Measurements from ENCODE around the gene SAMD4A. TPM values are rescaled to one million over a fixed set of nuclear protein-coding genes. Genes with fewer than 3 reads are reported as not detected.

SAMD4A gene
- total RNA-seq, 2 experiments from 2014 or later = 0.06 to 1.0 TPM

DNA sequence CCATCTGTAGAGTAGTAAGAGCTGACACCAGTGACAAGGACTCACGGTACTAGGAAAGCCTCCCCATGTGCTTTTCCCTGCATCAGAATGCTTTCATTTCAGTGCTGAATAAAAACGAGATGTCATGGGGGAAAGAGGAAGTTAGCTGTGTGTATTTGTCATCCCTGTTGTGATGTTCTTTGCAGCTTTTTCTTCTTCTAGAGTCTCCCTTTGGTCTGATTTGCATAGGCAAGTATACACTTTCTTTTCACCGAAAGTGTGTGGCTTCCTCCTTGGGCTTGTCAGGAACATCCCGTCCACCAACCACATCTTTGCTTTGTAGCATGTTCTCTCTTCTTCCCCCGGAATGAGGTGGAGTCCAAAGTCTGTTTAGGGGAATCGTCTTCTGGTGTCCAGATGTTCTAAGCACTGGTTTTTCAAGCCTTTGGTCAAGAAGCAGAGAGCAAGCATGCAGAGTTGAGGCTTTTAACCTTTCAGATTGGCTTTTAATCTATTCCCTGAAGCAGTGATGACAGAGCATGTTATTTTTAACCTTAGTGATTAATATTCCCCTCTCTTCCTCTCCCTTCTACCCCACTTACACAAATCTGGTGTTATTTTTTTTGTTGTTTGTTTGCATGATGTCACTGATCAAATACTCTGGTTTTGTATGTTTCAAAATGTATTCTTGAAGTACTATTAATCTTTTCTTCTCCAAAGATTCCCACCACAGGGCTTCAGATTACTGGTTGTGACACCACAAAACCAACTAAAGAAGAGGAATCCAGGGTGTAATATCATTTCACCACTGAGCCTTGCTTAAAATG is 163.4 kb downstream of the SAMD4A start:
- Histone ChIP-seq H3K4me3 (ENCODE audit: low read depth, low read length, poor library complexity, severe bottlenecking) (peak overlapping the region; percentile 3), H2AFZ (ENCODE audit: low read length) (peak overlapping the region; percentile 31; the same call in 1 of the 2 replicates), H3K79me2 (ENCODE audit: insufficient read depth, low read depth, low read length) (no peaks in the 10 kb centered on the region), H3K4me2 (ENCODE audit: low read length) (peak overlapping the region; percentile 46), H4K20me1 (ENCODE audit: insufficient read depth, low read length) (no peaks in the 10 kb centered on the region), H3K36me3 (ENCODE audit: insufficient read depth, low read length) (no peaks in the 10 kb centered on the region), H3K27ac (ENCODE audit: low read depth, low read length, poor library complexity, severe bottlenecking) (no peak overlapping the region), H3K9me2 (ENCODE audit: insufficient read depth, low read length) (no peaks in the 10 kb centered on the region), H3K9me3 (ENCODE audit: low read length) (no peaks in the 10 kb centered on the region), H3K4me1 (ENCODE audit: insufficient read depth, low read length, poor library complexity, severe bottlenecking) (peaks cover 7% of the 10 kb centered on the region)
- TF ChIP-seq, protein P1, sequence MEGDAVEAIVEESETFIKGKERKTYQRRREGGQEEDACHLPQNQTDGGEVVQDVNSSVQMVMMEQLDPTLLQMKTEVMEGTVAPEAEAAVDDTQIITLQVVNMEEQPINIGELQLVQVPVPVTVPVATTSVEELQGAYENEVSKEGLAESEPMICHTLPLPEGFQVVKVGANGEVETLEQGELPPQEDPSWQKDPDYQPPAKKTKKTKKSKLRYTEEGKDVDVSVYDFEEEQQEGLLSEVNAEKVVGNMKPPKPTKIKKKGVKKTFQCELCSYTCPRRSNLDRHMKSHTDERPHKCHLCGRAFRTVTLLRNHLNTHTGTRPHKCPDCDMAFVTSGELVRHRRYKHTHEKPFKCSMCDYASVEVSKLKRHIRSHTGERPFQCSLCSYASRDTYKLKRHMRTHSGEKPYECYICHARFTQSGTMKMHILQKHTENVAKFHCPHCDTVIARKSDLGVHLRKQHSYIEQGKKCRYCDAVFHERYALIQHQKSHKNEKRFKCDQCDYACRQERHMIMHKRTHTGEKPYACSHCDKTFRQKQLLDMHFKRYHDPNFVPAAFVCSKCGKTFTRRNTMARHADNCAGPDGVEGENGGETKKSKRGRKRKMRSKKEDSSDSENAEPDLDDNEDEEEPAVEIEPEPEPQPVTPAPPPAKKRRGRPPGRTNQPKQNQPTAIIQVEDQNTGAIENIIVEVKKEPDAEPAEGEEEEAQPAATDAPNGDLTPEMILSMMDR (conservative IDR thresholded peaks at IDR 0.05; ENCODE audit: low read length) = no peak
- no peak for TF ChIP-seq EZH2phosphoT487 (IDR thresholded peaks at IDR 0.05; ENCODE audit: borderline replicate concordance, low read depth, low read length)
- no TSS peak for BruUV-seq (replicated peaks)
- ChIA-PET POLR2A (interaction anchor here (0.5 to 1.7 kb wide), 3 partner anchors 11 to 673 kb away, joined by 3 to 5 read pairs (median 3); partner anchors contain the start of gene CGRRF1), CTCF (ENCODE audit: unreplicated experiment) (no interaction called here)
- intact Hi-C loops (cut with micrococcal nuclease; ENCODE audit: unreplicated experiment) = no loop called here
- DNase-seq (ENCODE audit: low spot score) = peak; percentile 33

DNA sequence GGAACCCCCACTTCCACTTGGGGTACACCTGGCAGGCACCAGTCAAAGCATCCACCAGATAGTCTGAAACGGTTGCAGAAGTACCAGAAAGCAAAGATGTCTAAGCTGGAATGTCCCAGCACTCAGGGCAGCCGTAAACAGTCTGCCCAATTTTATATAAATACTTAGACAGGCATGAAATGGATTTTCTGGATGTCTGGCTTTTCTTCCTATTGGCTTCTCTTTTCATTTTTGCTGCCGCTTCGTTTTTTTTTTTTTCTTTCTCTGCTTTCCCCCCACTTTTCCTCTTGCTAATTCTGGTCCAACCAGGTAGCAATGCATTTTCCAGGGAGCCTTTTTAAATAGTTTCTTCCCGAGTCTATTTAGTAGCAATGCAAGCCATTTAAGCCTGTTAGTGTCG is 168.0 kb downstream of the SAMD4A start:
- no peak overlapping the region for H3K27ac ChIP-seq (ENCODE audit: low read depth, low read length, poor library complexity, severe bottlenecking)
- no peaks in the 10 kb centered on the region for H3K9me3 ChIP-seq (ENCODE audit: low read length)

DNA sequence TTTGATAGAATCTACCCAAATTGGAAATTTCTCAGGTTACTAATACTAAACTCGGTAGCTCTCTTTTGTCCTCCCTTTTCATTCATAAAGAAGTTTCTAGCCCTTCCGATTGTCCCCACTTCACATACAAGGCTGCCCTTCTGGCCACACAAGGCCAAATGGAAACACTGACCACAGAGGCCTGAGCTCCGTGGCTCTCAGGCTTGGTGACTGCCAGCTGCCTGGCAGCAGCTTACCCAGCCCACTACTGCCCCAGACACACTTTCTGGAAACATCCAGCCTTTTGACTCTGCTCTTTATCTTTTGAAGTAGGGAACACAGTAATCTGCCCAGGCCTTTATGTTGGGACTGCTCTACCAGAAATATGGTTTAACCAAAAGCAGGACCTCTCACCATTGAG is 168.5 kb downstream of the SAMD4A start:
- peaks cover 4% of the 10 kb centered on the region for H3K4me1 ChIP-seq (ENCODE audit: insufficient read depth, low read length, poor library complexity, severe bottlenecking)
- ChIA-PET POLR2A (no interaction called here), CTCF (ENCODE audit: unreplicated experiment) (no interaction called here)
- no peak for TF ChIP-seq EZH2phosphoT487 (IDR thresholded peaks at IDR 0.05; ENCODE audit: borderline replicate concordance, low read depth, low read length)
- TF ChIP-seq, protein P1 (conservative IDR thresholded peaks at IDR 0.05; ENCODE audit: low read length) = no peak
- H2AFZ ChIP-seq (ENCODE audit: low read length) = no peak overlapping the region
- H4K20me1 ChIP-seq (ENCODE audit: insufficient read depth, low read length) = no peaks in the 10 kb centered on the region
- H3K9me3 ChIP-seq (ENCODE audit: low read length) = no peaks in the 10 kb centered on the region
- H3K9me2 ChIP-seq (ENCODE audit: insufficient read depth, low read length) = no peaks in the 10 kb centered on the region
- no peak overlapping the region for H3K4me2 ChIP-seq (ENCODE audit: low read length)
- intact Hi-C loops (cut with micrococcal nuclease; ENCODE audit: unreplicated experiment) = no loop called here
- H3K36me3 ChIP-seq (ENCODE audit: insufficient read depth, low read length) = no peaks in the 10 kb centered on the region
- no peak overlapping the region for H3K27ac ChIP-seq (ENCODE audit: low read depth, low read length, poor library complexity, severe bottlenecking)
- H3K4me3 ChIP-seq (ENCODE audit: low read depth, low read length, poor library complexity, severe bottlenecking) = no peak overlapping the region
- BruUV-seq (replicated peaks) = no TSS peak
- DNase-seq (ENCODE audit: low spot score) = no peak
- H3K79me2 ChIP-seq (ENCODE audit: insufficient read depth, low read depth, low read length) = no peaks in the 10 kb centered on the region

More for the DNA sequence above, 168.0 kb downstream of the SAMD4A start:
- Histone ChIP-seq H3K9me2 (ENCODE audit: insufficient read depth, low read length) (no peaks in the 10 kb centered on the region), H3K4me1 (ENCODE audit: insufficient read depth, low read length, poor library complexity, severe bottlenecking) (peaks cover 7% of the 10 kb centered on the region), H4K20me1 (ENCODE audit: insufficient read depth, low read length) (no peaks in the 10 kb centered on the region), H3K4me3 (ENCODE audit: low read depth, low read length, poor library complexity, severe bottlenecking) (no peak overlapping the region), H3K4me2 (ENCODE audit: low read length) (no peak overlapping the region), H3K79me2 (ENCODE audit: insufficient read depth, low read depth, low read length) (no peaks in the 10 kb centered on the region), H2AFZ (ENCODE audit: low read length) (no peak overlapping the region), H3K36me3 (ENCODE audit: insufficient read depth, low read length) (no peaks in the 10 kb centered on the region)
- CTCF ChIA-PET (ENCODE audit: unreplicated experiment) = no interaction called here
- POLR2A ChIA-PET = no interaction called here
- intact Hi-C loops (cut with micrococcal nuclease; ENCODE audit: unreplicated experiment) = no loop called here
- no TSS peak for BruUV-seq (replicated peaks)
- TF ChIP-seq EZH2phosphoT487 (IDR thresholded peaks at IDR 0.05; ENCODE audit: borderline replicate concordance, low read depth, low read length) = no peak
- DNase-seq (ENCODE audit: low spot score) = no peak
